GM20000 (cell line): Measurements from ENCODE around the gene HGS.

Source experiments
- DNase-seq: peaks from one replicate; pipeline ENCODE4 v3.0.0; 2012; ENCODE audit warnings: low spot score
- TF ChIP-seq, protein P1 (sequence below): IDR thresholded peaks from 2 replicates; pipeline ENCODE4 v1.5.1; 2012; ENCODE audit warnings: mild to moderate bottlenecking, control low read depth; ENCODE audit errors: extremely low read depth, missing control alignments

HGS gene

DNA sequence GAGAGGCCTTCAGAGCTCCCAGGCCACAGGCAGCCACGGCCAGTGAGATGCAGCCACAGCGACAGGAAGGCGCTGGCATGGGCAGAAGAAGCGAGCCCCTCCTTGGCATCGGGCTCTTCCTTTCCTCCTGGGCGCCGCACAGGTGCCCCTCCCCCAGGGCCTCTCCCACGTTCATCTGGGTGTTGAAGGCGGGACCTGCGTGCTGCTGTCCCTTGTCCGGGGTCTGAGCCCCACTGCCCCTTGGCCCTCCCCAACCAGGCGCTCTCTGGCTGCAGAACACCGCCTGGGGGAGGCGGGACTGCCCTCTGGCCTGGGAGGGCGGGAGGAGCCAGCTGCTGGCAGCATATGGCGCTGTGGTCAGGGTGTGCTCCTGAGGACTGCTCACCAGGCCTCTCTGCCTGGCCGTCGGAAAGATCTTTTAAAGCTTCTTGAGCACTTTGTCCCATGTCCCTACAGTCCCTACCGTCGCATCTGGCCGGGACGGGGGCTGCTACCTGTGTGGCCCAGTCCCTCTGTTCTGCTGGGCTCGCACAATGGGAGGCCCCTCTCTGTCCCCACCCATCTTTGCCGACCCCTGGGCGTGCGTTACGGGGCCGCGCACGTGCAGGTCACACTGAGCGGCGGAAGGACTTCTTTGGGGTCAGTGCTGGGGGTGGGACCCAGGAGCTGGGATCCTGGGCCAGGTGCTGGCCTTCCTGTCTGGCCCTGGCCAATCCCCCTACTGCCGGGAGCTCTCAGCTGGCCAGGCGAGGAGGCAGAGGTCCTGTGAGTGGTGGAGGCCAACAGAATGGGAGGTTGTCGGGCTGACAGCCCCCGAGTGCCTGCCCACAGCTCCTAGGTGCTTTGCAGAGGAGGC, 30.0 kb downstream of the HGS start:
- no peak for DNase-seq
- TF ChIP-seq, protein P1, sequence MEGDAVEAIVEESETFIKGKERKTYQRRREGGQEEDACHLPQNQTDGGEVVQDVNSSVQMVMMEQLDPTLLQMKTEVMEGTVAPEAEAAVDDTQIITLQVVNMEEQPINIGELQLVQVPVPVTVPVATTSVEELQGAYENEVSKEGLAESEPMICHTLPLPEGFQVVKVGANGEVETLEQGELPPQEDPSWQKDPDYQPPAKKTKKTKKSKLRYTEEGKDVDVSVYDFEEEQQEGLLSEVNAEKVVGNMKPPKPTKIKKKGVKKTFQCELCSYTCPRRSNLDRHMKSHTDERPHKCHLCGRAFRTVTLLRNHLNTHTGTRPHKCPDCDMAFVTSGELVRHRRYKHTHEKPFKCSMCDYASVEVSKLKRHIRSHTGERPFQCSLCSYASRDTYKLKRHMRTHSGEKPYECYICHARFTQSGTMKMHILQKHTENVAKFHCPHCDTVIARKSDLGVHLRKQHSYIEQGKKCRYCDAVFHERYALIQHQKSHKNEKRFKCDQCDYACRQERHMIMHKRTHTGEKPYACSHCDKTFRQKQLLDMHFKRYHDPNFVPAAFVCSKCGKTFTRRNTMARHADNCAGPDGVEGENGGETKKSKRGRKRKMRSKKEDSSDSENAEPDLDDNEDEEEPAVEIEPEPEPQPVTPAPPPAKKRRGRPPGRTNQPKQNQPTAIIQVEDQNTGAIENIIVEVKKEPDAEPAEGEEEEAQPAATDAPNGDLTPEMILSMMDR = no peak

DNA sequence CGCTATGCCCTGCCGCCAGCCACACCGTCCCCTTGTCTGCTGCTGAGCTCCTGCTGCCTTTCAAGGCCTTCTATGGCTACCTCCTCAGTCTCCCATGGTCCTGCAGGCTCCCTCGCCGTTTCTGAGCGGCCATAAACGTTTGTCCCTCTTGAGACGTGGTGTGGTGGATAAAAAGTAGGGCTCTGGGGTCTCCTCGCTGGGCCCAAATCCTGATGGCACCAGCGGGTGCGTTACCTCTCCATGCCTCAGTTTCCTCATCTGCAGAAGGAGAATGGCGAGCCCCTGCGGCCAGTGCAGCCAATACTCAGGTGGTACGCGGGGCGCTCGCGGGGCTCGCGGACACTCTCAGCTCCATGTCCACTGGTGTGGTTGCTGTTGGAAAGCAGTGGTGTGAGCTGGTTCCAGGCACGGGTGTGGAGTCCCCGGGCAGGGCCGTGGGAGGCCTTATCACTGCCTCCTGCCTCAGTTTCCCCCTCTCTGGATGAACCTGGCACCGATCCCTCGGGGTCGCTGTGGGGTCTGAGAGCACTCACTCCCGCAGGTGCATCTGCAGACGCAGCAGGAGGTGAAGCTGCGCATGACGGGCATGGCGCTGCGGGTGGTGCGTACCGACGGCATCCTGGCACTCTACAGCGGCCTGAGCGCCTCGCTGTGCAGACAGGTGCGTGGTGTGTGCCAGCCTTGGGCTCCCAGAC, 30.7 kb downstream of the HGS start:
- TF ChIP-seq, protein P1 = no peak
- DNase-seq = no peak

DNA sequence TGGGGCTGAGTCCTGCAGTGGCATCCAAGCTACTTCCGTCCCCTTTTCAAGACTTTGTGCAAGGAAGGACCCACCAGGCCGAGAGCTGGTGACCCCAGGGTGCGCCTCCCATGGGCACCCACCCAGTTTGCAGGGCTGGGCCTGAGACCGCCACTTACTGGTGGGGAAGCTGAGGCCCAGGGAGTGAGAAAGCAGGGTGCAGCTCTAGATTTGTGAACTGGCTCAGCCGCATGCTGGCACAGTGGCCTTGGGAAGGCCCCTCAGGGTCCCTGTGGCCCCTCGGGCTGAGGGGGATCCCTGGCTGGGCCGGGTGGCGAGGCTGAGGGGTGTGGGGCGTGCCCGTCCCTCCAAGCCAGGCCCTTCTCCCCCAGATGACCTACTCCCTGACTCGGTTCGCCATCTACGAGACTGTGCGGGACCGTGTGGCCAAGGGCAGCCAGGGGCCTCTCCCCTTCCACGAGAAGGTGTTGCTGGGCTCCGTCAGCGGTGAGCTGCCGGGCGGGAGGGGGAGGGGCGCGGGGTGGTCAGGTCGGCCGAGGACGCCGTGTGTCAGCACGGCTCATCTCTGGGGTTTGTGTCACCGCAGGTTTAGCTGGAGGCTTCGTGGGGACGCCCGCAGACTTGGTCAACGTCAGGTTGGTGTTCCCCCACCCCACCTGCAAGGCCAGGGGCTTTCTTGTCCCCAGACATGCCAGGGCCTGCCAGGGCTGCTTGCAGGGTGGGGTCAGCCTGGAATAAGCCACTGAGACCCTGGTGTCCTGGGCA, 31.5 kb downstream of the HGS start:
- TF ChIP-seq, protein P1 = no peak
- no peak for DNase-seq

DNA sequence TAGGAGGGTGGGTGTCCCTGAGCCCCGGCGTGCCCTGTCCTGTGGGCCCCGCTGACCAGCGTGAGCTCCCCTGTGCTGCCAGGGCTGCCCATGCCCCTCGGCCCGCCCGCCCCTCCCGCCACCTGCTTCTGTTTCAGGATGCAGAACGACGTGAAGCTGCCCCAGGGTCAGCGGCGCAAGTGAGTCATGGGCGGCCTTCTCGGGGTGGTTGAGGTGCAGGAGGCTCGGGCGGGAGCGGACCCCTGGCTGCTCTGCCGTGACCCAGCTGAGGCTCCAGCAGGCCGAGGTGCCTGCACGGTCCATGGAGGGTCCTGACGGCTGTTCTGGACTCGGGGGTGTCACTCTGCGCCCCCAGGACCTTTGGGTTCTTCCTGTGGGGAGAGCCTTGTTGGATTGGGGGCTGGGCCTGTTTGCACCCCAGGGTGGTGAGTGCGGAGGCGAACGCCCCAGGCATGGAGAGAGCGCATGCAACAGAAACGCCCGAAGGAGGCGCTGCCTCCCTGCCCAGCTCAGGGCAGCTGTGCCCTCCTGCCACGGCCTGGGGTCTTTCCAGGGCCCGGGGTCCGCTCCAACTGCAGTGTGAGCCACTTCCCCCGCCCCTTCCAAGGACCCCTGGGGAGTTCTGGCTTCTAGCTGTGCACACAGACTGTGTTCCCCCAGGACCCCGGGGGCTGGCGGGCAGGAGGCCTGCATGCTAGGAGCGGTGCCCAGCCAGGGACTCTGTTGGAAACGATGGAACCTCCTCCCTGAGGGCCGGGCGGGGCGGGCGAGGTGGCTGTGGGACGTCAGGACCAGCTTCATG, 32.3 kb downstream of the HGS start:
- TF ChIP-seq, protein P1 = no peak
- DNase-seq = no peak

DNA sequence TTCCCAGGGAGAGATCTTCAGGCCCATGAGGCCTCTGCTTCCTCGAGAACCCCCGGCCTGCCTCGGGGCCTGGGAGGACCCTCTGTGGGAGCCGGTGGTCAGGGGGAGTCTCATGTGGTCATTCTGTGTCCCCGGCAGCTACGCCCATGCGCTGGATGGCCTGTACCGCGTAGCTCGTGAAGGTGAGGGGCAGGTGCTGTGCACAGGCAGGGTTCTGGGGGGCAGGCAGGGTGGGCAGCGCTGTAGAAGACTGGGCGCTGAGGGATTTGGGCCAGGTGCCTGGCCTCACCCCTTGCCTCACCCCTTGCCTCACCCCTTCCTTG, 32.8 kb downstream of the HGS start:
- TF ChIP-seq, protein P1 = no peak
- DNase-seq = no peak

DNA sequence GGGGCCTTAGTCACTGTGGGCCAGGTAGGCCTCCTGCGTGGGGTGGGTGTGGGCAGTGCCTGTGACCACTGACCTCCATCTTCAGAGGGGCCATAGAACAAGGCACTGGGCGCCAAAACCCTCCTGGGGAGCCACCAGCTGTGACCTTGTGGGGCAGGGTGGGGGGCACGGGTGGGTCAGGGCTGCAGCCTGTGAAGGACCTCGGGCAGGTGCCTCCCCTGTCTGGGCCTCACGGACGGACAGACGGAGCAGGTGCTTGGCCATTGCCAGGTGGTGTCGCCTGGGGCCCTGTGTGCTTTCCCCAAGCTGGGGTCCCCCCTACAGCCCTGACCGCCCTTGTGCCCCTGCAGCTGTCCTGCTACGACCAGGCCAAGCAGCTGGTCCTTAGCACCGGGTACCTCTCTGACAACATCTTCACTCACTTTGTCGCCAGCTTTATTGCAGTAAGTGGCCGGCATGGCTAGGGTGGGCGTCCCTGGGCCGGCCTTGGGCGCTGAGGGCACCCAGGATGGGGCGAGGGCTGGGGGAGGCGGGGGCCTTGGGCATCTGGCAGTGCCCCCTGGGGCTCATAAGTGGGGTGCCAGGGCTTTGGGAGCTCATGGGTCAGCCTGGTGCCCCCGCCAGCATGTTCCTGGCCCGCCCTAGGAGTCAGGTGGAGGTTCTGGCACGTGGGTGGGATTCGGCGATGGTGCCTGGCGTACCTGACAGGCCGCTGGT, 33.4 kb downstream of the HGS start:
- no peak for DNase-seq
- TF ChIP-seq, protein P1 = no peak
